GM19395 (cell line): ENCODE data around the gene GGA1.
"Not testable (repeated sequence)": the region's sequence is repeated elsewhere in the genome, so short reads cannot be mapped to it uniquely, and the experiment has no call there.

Experiments
- ATAC-seq: cut with Tn5 transposase; IDR thresholded peaks from one replicate; pipeline ENCODE4 v1.9.1; 2021; ENCODE audit warnings: mild to moderate bottlenecking, moderate library complexity; ENCODE audit not compliant: unreplicated experiment

GGA1 gene

DNA sequence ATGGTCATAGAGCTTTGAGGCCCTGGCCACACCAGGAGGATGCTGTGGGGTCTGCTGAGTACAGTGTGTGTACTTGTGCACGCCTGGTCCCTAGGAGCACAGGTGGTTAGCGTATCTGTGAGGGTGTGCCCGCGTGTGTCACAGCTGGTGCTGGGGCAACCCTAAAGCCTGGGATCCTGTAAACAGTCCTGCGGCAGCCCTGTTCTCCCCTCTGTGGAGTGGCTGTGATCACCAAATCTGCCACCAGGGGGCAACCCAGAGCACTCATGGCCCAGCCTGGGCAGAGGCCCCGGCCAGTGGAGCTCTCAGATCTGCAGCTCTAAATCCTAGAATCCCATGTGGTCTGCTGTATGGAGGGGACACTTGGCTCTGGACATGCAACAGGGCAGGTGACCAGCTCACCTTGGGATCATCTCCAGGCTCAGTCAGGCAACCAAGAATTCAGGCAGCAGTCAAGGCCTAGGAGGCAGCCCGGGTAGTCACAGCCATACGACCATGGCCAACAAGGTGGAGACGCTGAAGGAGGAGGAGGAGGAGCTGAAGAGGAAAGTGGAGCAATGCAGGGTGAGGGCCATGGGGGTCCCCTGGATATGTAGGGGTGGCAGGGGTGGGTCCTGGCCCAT, 34.7 kb downstream of the GGA1 start:
- no peak for ATAC-seq

GRCh38 chr22:37647317-37647716, 38.7 kb downstream of the GGA1 start:
- ATAC-seq = no peak

GRCh38 chr22:37647928-37648327, 39.3 kb downstream of the GGA1 start:
- no peak for ATAC-seq

DNA sequence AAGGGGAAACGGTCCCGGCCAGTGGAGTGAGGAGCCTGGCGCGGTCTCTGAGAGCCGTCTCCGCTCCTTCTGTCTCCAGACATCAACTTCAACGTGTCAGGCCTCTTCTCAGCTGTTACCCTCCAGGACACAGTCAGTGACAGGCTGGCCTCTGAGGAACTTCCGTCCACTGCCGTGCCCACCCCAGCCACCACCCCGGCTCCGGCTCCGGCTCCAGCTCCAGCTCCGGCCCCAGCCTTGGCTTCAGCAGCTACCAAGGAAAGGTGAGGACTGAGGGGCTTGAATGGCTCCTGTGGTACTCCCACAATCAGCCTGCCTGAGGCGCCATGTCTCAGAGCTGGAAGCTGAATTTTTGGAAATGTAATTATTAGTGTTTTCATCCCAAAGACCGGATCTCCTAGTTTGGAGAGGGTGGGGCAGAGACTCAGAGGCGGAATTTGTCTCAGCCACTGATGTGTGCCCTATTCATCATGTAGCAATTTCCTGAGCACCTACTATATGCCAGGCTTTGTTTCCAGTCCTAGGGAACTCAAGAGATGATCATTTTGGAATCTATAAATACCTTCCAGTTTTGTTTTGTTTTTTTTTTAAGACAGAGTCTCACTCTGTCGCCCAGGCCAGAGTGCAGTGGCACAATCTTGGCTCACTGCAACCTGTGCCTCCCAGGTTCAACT, 42.0 kb downstream of the GGA1 start:
- no peak for ATAC-seq

DNA sequence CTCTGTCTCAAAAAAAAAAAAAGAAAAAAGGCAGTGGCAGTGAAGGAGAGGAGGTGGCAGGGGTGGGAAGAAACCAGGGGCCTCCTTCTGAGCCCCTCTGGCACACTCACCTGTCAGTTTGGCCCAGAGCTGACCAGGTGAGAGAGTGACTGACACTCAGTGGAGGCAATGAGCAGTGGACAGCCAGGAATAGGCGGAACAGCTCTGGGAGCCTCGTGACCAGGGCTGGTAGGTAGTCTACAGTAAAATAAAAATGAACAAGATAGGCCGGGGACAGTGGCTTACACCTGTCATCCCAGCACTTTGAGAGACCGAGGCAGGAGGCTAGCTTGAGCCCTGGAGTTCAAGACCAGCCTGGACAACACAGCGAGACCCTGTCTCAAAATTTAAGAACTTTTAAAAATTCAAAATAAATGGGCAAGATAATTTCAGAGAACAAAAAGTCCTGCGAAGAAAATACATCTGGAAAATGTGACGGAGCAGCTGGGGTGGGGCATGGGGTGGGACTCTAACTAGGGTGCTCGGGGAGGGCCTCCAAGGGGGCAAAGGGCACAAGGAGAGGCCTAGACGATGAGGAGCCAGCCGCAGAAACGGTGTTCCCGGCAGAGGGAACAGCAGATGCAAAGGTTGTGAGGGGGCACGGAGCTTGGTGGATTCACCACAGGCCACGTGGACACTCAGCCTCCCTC, 46.1 kb downstream of the GGA1 start:
- no peak for ATAC-seq

DNA sequence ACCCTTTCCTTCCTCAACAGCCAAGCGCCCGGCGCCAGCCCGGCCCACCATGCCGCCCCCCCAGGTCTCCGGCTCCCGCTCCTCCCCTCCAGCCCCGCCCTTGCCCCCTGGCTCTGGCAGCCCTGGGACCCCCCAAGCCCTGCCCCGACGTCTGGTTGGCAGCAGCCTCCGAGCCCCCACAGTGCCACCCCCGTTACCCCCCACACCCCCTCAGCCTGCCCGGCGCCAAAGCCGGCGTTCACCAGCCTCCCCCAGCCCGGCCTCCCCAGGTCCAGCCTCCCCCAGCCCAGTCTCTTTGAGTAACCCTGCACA, 46.6 kb downstream of the GGA1 start:
- no peak for ATAC-seq

DNA sequence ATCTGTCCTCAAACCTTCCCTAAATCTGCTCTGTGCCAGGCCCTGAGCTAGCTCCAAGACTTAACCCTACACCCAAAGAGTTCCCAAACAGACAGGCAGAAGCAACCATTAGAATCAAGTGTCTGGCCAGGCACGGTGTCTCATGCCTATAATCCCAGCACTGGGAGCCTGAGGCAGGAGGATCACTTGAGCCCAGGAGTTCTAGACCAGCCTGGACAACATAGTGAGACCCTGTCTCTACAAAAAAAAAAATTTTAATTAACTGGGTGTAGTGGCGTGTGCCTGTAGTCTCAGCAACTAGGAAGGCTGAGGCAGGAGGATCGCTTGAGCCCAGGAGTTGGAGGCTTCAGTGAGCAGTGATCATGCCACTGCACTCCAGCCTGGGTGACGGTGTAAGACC, 47.9 kb downstream of the GGA1 start:
- ATAC-seq = not testable (repeated sequence)

- no peak for ATAC-seq
Measured at GRCh38 chr22:37657590-37658132, 49.0 kb downstream of the GGA1 start.

GRCh38 chr22:37658133-37659065, 49.8 kb downstream of the GGA1 start, which contains the start of gene PDXP:
PDXP (plus strand) TSS chr22:37658723; CDS start chr22:37658783, 60 bp downstream.
- ATAC-seq = peak; percentile 86

DNA sequence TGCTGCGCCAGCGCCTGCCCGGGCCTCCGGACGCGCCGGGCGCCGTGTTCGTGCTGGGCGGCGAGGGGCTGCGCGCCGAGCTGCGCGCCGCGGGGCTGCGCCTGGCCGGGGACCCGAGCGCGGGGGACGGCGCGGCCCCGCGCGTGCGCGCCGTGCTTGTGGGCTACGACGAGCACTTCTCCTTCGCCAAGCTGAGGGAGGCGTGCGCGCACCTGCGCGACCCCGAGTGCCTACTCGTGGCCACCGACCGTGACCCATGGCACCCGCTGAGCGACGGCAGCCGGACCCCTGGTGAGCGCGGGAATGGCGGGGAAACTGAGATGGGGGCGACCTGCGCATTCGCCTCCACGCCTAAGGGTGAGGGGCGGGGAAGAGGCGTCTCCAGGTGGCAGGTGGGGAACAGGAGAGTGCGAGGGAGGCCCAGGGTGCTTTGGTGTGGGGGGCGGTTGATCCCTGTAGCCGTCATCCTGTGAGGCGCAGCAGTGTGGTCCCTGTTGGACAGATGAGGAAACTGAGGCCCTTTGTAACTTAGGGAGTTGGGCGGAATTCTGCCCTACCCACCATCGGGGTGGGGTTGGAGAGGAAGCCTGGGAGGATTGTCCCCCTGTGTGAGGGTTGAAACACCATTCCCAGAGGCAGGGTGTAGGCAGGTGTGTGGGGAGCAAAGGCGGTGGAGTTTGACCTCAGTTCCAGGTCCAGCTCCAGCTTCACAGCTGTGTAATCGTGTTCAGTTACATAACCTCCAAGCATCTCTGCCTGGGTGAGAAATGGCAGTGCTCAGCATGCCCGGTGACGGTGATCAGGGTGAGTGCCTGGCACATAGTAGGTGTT, 50.6 kb downstream of the GGA1 start:
- peak; percentile 24 for ATAC-seq

DNA sequence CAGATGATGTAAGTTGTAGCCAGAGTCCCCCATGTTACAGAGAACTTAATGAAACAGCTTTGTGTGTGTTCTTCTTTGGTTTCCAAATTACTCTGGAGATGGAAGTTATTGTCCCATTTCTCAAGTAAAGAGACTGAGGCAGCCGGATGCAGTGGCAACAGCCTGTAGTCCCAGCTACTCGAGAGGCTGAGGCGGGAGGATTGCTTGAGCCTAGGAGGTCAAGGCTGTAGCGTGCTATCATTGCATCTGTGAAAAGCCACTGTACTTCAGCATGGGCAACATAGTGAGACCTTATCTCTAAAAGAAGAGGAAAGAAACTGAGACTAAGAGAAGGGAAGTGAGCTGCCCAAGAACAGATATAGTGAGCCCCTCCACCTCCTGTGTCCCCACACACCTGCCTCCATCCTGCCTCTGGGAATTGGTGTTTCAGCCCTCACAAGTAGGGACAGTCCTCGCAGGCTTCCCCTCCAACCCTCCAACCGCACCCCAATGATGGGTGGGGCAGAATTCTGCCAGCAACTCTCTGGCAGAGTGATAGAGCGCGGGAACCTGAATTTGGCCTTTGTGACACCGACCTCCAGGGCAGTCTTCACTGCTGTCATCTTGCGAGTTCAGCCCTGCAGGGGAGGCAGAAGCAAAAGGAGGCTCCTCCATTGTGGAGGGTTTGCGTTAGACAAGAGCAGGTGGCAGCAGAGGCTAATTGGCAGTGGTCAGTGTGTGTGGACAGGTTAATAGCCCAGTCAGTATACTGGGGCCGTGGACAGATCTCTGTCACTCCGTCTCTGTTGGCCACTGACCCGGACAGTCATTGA, 51.5 kb downstream of the GGA1 start:
- ATAC-seq = no peak

- no peak for ATAC-seq
Measured at GRCh38 chr22:37660709-37661045, 52.0 kb downstream of the GGA1 start.

- ATAC-seq = no peak
Measured at GRCh38 chr22:37661160-37661924, 52.7 kb downstream of the GGA1 start.

GRCh38 chr22:37662039-37662438, 53.4 kb downstream of the GGA1 start:
- ATAC-seq = no peak

DNA sequence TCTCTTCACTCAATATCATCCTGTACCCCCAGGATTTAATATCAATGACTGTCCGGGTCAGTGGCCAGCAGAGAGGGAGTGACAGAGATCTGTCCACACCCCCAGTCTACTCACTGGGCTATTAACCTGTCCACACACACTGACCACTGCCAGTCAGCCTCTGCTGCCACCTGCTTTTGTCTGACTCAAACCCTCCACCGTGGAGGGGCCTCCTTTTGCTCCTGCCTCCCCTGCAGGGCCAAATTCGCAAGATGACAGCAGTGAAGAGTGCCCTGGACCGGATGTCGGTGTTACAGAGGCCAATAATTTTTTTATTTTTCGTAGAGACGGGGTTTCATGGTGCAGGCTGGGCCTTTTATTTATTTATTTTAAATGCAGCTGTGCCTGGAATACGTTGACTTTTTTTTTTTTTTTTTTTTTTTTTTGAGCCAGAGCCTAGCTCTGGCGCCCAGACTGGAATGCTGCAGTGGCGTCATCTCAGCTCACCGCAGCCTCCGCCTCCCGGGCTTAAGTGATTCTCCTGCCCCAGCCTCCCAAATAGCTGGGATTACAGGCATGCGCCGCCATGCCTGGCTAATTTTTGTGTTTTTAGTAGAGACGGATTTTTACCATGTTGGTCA, 55.0 kb downstream of the GGA1 start:
- no peak for ATAC-seq

DNA sequence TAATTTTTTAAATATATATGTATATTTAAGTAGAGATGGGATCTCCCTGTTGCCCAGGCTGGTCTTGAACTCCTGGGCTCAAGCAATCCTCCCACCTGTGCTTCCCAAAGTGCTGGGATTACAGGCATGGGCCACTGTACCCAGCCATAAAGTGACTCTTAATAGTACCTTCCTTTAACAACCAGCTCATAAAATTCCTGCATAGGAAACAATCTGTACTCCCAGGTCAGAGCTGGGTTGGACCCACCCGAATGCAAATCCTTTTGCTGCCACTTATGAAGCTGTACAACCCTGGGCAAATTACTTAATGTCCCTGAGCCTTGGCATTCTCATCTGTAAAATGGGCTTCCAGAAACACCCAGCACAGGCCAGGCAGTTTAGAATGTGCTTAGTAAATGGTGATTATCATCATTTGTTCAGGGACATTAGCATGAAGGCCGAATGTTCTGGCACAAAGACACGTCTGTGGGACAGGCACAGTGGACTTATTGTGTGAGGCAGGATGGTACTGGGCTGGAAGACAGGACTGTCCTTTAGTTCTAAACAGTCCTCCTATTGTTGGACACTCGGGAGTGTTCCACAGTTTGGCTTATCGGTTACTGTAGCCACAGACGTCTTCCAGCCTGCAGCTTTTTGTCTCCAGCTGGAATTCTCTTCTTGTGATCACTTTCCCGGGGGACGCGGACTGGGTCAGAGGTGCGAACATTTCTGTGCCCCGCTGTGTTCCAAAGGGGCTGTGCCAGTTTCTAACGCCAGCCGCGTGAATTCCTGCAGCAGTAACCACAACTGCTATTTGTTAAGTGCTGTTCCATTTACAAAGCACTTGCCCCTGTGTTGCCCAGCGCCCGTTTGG, 55.8 kb downstream of the GGA1 start:
- no peak for ATAC-seq

GRCh38 chr22:37665487-37665886, 56.9 kb downstream of the GGA1 start:
- ATAC-seq = no peak
